Peyer's patch (tissue), 4 donors: ENCODE measurements around the gene SMURF1. TPM values are rescaled to one million over a fixed set of nuclear protein-coding genes. Genes with fewer than 3 reads are reported as not detected.
"Not testable (repeated sequence)": the region's sequence is repeated elsewhere in the genome, so short reads cannot be mapped to it uniquely, and the experiment has no call there.

Source experiments
- DNase-seq, 3 donors: peaks; one replicate each; pipeline ENCODE4 v3.0.0-alpha.2; 2017 to 2019
- H3K27ac ChIP-seq, 4 donors: fragments of 200-600 bp; sonication (generic); one replicate each; pipeline ENCODE4 v1.5.1; 2016 to 2019
- H3K27me3 ChIP-seq, 2 donors: fragments of 200-600 bp; sonication (generic); one replicate each; pipeline ENCODE4 v1.5.1; 2019
- H3K36me3 ChIP-seq, 3 donors: fragments of 200-600 bp; sonication (generic); one replicate each; pipeline ENCODE4 v1.5.1; 2016 to 2019
- H3K4me1 ChIP-seq, 4 donors: fragments of 200-600 bp; sonication (generic); one replicate each; pipeline ENCODE4 v1.5.1; 2016 to 2019
- H3K4me3 ChIP-seq, 4 donors: fragments of 200-600 bp; sonication (generic); 1 replicate in 3 of 4; 2 replicates in 1 of 4; pipeline ENCODE4 v1.5.1; 2016 to 2019; ENCODE audit warnings: mild to moderate bottlenecking in 1 of 4
- H3K9me3 ChIP-seq, 4 donors: fragments of 200-600 bp; sonication (generic); one replicate each; pipeline ENCODE4 v1.5.1; 2016 to 2019; ENCODE audit warnings: mild to moderate bottlenecking in 1 of 4
- POLR2A ChIP-seq, 2 donors: fragments of 450-650 bp; IDR thresholded peaks; one replicate each; pipeline ENCODE4 v1.5.1; 2017; ENCODE audit warnings: antibody characterized with exemption in 2 of 2, mild to moderate bottlenecking in 2 of 2, moderate library complexity in 2 of 2
- total RNA-seq, 4 donors: library from RNA; depleted of rRNA; stranded (reverse); fragments of >200 nt; gene quantifications; one replicate each; pipeline ENCODE4 v1.1.0, GENCODE V29; 2016
- TF ChIP-seq, protein P1 (sequence below), 6 experiments: fragments of 450-650 bp in 4 of 6; fragments of 200-600 bp in 2 of 6; sonication (generic) in 1 of 6; IDR thresholded peaks; one replicate each; pipeline ENCODE4 v1.5.1; 2017 to 2019; ENCODE audit warnings: antibody characterized with exemption in 6 of 6, mild to moderate bottlenecking in 3 of 6, moderate library complexity in 1 of 6

SMURF1 gene
- total RNA-seq, 4 donors from 2014 or later, result 17.2 to 85.0 (median 43.0) TPM

DNA sequence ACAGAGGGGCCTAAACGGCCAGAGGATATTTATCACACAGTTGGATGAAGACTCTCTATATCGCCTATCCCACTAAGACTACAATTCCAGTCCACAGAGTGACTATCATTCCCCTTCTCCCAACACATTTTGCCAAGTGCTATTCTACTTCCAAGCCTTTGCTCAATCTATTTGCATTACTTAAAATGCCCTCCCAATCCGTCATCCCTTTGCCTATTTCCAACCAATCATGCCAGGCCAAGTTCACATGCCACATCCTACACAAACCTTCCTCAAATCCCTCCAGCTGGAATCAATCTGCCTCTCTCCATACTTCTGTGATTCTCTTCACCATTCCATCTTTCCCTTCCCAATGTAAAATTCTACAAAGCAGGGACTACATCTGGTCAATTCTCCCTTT is 38.2 kb downstream of the SMURF1 start:
- no peaks in the 10 kb centered on the region for H3K9me3 ChIP-seq
- no peak for TF ChIP-seq POLR2A (IDR thresholded peaks at IDR 0.05)
- TF ChIP-seq, protein P1, sequence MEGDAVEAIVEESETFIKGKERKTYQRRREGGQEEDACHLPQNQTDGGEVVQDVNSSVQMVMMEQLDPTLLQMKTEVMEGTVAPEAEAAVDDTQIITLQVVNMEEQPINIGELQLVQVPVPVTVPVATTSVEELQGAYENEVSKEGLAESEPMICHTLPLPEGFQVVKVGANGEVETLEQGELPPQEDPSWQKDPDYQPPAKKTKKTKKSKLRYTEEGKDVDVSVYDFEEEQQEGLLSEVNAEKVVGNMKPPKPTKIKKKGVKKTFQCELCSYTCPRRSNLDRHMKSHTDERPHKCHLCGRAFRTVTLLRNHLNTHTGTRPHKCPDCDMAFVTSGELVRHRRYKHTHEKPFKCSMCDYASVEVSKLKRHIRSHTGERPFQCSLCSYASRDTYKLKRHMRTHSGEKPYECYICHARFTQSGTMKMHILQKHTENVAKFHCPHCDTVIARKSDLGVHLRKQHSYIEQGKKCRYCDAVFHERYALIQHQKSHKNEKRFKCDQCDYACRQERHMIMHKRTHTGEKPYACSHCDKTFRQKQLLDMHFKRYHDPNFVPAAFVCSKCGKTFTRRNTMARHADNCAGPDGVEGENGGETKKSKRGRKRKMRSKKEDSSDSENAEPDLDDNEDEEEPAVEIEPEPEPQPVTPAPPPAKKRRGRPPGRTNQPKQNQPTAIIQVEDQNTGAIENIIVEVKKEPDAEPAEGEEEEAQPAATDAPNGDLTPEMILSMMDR (IDR thresholded peaks at IDR 0.05), result no peak
- no peaks in the 10 kb centered on the region for H3K36me3 ChIP-seq
- DNase-seq, result no peak
- H3K27me3 ChIP-seq, result no peaks in the 10 kb centered on the region
- H3K4me3 ChIP-seq, result no peak overlapping the region
- H3K27ac ChIP-seq, result peak overlapping the region in 2 of 4 donors; percentile 9 to 17
- H3K4me1 ChIP-seq, result peaks cover 0 to 19% (median 0%) of the 10 kb centered on the region in 4 donors

GRCh38 chr7:99104631-99105030 is 39.3 kb downstream of the SMURF1 start:
- TF ChIP-seq, protein P1 (IDR thresholded peaks at IDR 0.05), result no peak
- TF ChIP-seq POLR2A (IDR thresholded peaks at IDR 0.05), result no peak
- peak overlapping the region in 1 of 4 donors; percentile 10 for H3K27ac ChIP-seq

DNA sequence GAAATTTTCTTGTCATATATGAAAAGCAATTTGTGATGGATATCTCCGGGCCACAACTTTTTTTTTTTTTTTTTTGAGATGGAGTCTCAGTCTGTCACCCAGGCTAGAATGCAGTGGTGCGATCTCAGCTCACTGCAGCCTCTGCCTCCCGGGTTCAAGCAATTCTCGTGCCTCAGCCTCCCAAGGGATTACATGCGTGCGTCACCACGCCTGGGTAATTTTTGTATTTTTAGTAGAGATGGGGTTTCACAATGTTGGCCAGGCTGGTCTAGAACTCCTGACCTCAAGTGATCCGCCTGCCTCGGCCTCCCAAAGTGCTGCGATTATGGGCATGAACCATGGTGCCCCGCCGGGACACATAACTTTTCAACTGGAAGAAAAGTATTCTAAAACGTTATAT is 40.1 kb downstream of the SMURF1 start:
- not testable (repeated sequence) for H3K27me3 ChIP-seq, H3K4me3 ChIP-seq, H3K36me3 ChIP-seq, DNase-seq, H3K9me3 ChIP-seq, H3K27ac ChIP-seq
- peaks cover 0 to 18% (median 0%) of the 10 kb centered on the region in 4 donors for H3K4me1 ChIP-seq

More at GRCh38 chr7:99104631-99105030, 39.3 kb downstream of the SMURF1 start:
- DNase-seq, result no peak
- Histone ChIP-seq H3K4me1 (peaks cover 0 to 19% (median 0%) of the 10 kb centered on the region in 4 donors), H3K27me3 (no peaks in the 10 kb centered on the region), H3K9me3 (no peaks in the 10 kb centered on the region), H3K36me3 (no peaks in the 10 kb centered on the region), H3K4me3 (no peak overlapping the region)

GRCh38 chr7:99102809-99103690 is 40.9 kb downstream of the SMURF1 start:
- Histone ChIP-seq H3K36me3 (no peaks in the 10 kb centered on the region), H3K27ac (no peak overlapping the region), H3K4me3 (no peak overlapping the region), H3K27me3 (no peaks in the 10 kb centered on the region), H3K4me1 (peaks cover 0 to 17% (median 0%) of the 10 kb centered on the region in 4 donors), H3K9me3 (no peaks in the 10 kb centered on the region)
- no peak for TF ChIP-seq POLR2A (IDR thresholded peaks at IDR 0.05)
- TF ChIP-seq, protein P1 (IDR thresholded peaks at IDR 0.05), result no peak
- DNase-seq, result no peak

DNA sequence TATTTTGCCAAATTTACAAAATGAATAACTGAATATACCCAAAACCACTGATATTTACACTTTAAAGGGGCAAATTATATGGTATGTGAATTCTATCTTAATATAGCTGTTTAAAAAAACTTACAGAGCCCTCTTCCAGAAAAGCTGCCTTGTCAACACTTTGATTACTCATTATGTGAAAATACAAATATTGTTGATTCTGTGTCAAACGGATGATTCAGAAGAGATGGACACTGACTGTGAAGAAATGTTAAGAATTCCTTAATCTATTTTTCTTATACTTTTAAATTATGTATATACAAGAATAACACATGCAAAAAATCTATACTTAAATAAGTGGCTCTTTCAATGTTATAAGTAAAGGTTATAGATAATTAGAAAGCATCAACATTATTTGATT is 41.5 kb downstream of the SMURF1 start:
- H3K27ac ChIP-seq, result no peak overlapping the region
- H3K36me3 ChIP-seq, result no peaks in the 10 kb centered on the region
- peaks cover 0 to 10% (median 0%) of the 10 kb centered on the region in 4 donors for H3K4me1 ChIP-seq
- DNase-seq, result no peak
- H3K4me3 ChIP-seq, result no peak overlapping the region
- TF ChIP-seq POLR2A (IDR thresholded peaks at IDR 0.05), result no peak
- TF ChIP-seq, protein P1 (IDR thresholded peaks at IDR 0.05), result no peak
- H3K27me3 ChIP-seq, result no peaks in the 10 kb centered on the region
- H3K9me3 ChIP-seq, result no peaks in the 10 kb centered on the region

GRCh38 chr7:99101516-99101915 is 42.4 kb downstream of the SMURF1 start:
- H3K27me3 ChIP-seq, H3K4me3 ChIP-seq, H3K36me3 ChIP-seq, H3K9me3 ChIP-seq, DNase-seq, H3K4me1 ChIP-seq, H3K27ac ChIP-seq: not testable (repeated sequence)
